IPS-11a (cell line): ENCODE results near the gene POLR2J3.
"Not testable (repeated sequence)": the region's sequence is repeated elsewhere in the genome, so short reads cannot be mapped to it uniquely, and the experiment has no call there.

ENCODE experiments used
- H3K4me3 ChIP-seq: one replicate; pipeline ENCODE4 v1.5.1; 2013; ENCODE audit warnings: low read depth, low read length, control low read depth

POLR2J3 gene

GRCh38 chr7:102524803-102525202 is 47.6 kb downstream of the POLR2J3 start:
- not testable (repeated sequence) for H3K4me3 ChIP-seq

DNA sequence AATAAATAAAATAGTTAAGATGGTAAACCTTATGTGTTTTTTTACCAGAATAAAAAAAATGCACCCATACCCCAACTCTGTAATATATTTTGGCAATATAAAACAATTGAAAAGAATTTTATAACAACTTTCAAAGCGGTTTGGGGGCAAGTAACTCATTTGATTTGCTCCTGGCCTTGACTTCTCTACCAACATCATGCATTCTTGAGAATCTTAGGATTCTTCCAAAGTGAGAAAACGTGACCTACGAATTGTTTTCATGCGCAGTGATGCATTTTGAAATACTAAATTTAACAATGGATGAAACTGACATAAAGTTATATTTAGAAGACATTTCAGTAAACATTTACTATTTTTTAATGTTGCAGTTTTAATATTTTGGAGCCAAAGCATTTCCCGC is 51.6 kb downstream of the POLR2J3 start:
- not testable (repeated sequence) for H3K4me3 ChIP-seq

DNA sequence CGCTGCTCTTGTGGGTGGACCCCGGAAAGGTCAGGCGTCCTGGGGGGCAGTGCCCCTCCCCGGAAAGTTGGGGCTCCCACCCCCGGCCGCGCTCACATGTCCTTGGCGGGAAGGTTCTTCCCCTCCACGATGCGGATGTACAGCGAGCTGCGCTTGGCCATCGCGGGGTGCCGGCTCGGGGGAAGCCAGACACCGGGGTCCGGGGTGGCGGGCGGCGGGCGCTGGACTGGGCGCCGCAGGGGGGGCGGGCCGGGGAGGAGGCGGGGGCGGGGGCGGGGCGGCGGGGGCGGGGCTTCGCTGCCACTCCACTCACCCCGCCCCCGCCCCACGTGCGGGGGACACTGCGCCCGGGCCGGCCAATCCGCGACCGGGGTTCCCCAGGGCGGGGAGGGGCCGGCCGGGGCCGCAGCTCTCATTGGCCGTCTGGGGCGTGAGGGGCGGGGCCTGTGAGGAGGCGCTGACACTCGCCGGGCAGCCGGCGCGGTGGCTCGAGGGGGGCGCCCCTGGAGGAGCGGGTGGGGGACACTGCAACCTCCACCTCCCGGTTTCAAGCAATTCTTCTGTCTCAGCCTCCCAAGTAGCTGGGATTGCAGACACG is 54.7 kb downstream of the POLR2J3 start, which contains the start of gene RASA4B:
Gene RASA4B, minus strand, starts transcription at position 228 of the 598 bp plus-strand sequence. Its CDS starts 67 bp downstream, at position 161.
- H3K4me3 ChIP-seq, result not testable (repeated sequence)
